GM12892 (cell line): ENCODE measurements around the gene RIN1.

Experiments
- POLR2A ChIP-seq: IDR thresholded peaks from 2 replicates; pipeline ENCODE4 v1.6.1; 2011; ENCODE audit warnings: low read depth, low read length, control low read depth
- POLR2AphosphoS5 ChIP-seq: IDR thresholded peaks from 2 replicates; pipeline ENCODE4 v1.6.1; 2011; ENCODE audit warnings: low read depth, low read length, control low read depth

DNA sequence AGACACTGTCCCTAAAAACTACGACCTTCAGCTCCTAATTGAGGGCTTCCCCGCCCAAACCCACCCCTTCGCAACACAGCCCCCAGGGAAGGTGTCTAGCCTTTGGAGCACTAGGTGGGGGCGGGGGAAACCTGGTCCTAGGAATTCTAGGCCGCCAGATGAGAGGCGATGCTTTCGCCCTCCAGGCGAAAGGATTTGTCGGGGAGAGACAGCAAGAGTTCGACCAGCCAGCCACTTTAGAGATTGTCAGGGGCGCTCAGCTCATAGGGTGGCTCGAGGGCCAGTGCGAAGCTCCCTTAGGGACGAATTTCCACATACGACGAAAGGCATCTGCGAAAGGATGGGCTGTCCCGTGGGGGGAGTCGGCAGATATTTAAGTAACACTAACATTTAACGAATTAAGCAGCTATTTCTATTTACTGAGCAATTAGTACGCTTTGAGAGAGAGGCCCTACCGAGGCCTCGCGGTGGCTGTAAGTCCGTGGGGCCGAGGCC lies 24.7 kb downstream of the RIN1 start:
- no peak for TF ChIP-seq POLR2A
- TF ChIP-seq POLR2AphosphoS5 = no peak
